Measurements from ENCODE around the gene SLC2A5. TPM values are rescaled to one million over a fixed set of nuclear protein-coding genes. Genes with fewer than 3 reads are reported as not detected.

The SLC2A5 gene
- total RNA-seq, 2 donors from 2014 or later: not detected

DNA sequence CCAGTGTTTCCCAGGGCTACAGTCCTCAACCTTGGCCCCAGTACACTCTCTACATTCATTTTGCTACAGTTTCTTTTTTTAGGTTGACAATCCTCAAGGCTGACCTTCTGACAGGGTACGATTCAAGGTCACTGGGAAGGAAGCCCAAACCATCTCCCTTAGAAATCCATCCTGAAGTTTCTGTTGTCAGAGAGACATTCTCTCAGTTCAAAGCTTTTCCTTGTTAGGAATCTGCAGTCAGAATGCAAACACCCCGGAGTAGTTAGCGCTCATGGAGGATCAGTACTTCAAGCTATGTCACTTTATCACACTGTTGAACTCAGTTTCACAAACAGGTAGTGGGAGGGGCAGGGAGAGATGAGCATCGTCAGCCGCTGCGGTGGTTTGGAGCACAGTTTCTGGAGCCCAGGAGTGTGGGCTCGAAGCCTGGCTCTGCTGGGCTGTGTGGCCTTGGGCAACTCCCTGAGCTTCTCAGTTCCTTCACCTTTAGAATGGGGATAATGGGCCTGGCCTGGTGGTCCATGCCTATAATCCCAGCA is 4.2 kb downstream of the SLC2A5 start:
- Mint-ChIP-seq H3K9me3 (no peaks in the 10 kb centered on the region), H3K4me3 (no peak overlapping the region), H3K27me3 (peaks cover 7 to 17% of the 10 kb centered on the region in 2 donors), H3K36me3 (no peaks in the 10 kb centered on the region), H3K4me1 (ENCODE audit: low read depth in 2 of 2) (peaks cover 3 to 5% of the 10 kb centered on the region in 2 donors), H3K27ac (no peak overlapping the region)
- no peak for ATAC-seq
- DNase-seq (ENCODE audit: low spot score): no peak

DNA sequence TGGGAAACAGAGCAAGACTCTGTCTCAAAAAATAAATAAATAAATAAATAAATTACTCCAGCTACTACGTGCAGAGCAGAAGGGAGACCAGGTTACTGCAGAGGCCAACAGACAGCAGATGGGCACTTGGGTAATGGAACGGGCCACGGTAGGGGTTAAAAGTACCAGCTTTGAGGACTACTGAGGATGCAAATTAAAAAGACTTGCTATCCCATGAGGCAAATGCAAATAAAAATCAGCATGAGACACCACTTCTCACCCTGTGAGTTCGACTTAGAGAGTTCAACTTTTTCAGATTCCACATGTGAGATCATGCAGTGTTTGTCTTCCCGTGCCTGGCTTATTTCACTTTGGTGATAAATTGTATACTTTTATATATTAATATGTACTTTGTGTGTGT is 6.6 kb downstream of the SLC2A5 start:
- H3K4me1 Mint-ChIP-seq (ENCODE audit: low read depth in 2 of 2): peaks cover 0 to 3% of the 10 kb centered on the region in 2 donors
- no peak for ATAC-seq

DNA sequence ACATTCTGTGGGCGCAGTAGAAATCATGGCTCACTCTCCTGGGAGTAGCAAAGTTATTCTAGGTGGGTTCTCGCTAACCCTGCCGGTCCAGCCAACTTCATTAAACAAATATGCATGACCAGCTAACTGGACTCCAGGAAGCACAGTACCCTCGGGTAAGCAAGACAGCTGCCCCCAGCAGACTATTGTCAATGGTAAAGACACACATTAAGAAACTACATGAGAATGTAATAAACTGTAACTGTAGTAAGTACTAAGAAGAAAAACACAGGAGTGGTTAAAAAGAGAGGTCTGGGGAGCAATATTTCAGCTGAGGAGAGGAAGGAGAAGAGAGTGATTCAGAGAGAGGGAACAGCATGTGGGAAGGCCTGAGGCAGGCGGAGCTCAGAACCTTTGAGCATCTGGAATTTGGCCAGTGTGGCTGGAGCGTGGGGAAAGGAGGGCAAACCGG is 7.4 kb downstream of the SLC2A5 start:
- H3K36me3 Mint-ChIP-seq: no peaks in the 10 kb centered on the region
- ATAC-seq (no peak), DNase-seq (ENCODE audit: low spot score) (no peak)
- no peaks in the 10 kb centered on the region for H3K9me3 Mint-ChIP-seq
- no peak overlapping the region for H3K27ac Mint-ChIP-seq
- peaks cover 7 to 8% of the 10 kb centered on the region in 2 donors for H3K27me3 Mint-ChIP-seq
- no peak overlapping the region for H3K4me3 Mint-ChIP-seq
- peaks cover 0 to under 1% of the 10 kb centered on the region in 2 donors for H3K4me1 Mint-ChIP-seq (ENCODE audit: low read depth in 2 of 2)

More for the DNA sequence above, 6.6 kb downstream of the SLC2A5 start:
- Mint-ChIP-seq H3K36me3 (no peaks in the 10 kb centered on the region), H3K4me3 (no peak overlapping the region), H3K27ac (no peak overlapping the region), H3K9me3 (no peaks in the 10 kb centered on the region), H3K27me3 (peaks cover 7 to 8% of the 10 kb centered on the region in 2 donors)
- DNase-seq (ENCODE audit: low spot score): no peak

DNA sequence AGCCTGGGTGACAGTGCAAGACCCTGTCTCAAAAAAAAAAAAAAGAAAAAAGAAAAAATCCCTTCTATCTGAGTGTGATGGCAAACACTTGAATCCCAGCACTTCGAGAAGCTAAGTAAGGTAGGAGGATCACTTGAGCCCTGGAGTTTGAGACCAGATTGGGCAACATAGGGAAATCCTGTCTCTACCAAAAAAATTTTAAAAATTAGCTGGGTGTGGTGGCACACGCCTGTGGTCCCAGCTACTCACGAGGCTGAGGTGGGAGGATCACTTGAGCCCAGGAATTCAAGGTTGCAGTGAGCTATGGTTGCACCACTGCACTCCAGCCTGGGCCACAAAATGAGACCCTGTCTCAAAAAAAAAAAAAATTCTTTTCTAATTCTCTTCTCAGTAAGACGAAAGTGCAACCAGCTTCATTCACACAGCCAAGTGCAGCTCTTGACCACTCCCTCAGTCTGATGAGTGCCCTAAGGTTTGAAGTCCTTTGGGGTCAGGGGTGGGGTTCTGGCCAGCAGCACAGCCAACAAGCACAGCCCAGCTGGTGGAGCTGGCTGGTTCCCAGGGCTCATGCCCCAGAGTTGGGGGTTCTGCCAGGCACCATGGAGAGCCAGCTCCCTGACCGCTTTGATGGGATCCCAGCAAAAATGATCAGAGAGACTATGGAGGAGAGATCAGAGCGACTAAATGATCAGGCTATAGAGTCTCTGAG is 8.0 kb downstream of the SLC2A5 start:
- no peaks in the 10 kb centered on the region for H3K4me1 Mint-ChIP-seq (ENCODE audit: low read depth in 2 of 2)
- no peak overlapping the region for H3K27ac Mint-ChIP-seq
- no peaks in the 10 kb centered on the region for H3K9me3 Mint-ChIP-seq
- H3K36me3 Mint-ChIP-seq: no peaks in the 10 kb centered on the region
- no peak overlapping the region for H3K4me3 Mint-ChIP-seq
- DNase-seq (ENCODE audit: low spot score) (no peak), ATAC-seq (peak in 1 of 2 donors; percentile 12)
- H3K27me3 Mint-ChIP-seq: peaks cover 7 to 8% of the 10 kb centered on the region in 2 donors

- Mint-ChIP-seq H3K4me1 (ENCODE audit: low read depth in 2 of 2) (no peaks in the 10 kb centered on the region), H3K9me3 (no peaks in the 10 kb centered on the region), H3K4me3 (no peak overlapping the region), H3K36me3 (no peaks in the 10 kb centered on the region), H3K27me3 (peaks cover 6 to 8% of the 10 kb centered on the region in 2 donors), H3K27ac (no peak overlapping the region)
- DNase-seq (ENCODE audit: low spot score) (no peak), ATAC-seq (no peak)
Measured at GRCh38 chr1:9059891-9060744, 9.3 kb downstream of the SLC2A5 start.

- no peak for DNase-seq (ENCODE audit: low spot score)
- H3K36me3 Mint-ChIP-seq: no peaks in the 10 kb centered on the region
- no peak overlapping the region for H3K4me3 Mint-ChIP-seq
- no peaks in the 10 kb centered on the region for H3K9me3 Mint-ChIP-seq
- H3K4me1 Mint-ChIP-seq (ENCODE audit: low read depth in 2 of 2): no peaks in the 10 kb centered on the region
- H3K27ac Mint-ChIP-seq: no peak overlapping the region
- no peak for ATAC-seq
- peaks cover 4 to 8% of the 10 kb centered on the region in 2 donors for H3K27me3 Mint-ChIP-seq
Measured at GRCh38 chr1:9058465-9058864, 11.0 kb downstream of the SLC2A5 start.

GRCh38 chr1:9057851-9058250 is 11.6 kb downstream of the SLC2A5 start:
- Mint-ChIP-seq H3K36me3 (no peaks in the 10 kb centered on the region), H3K9me3 (no peaks in the 10 kb centered on the region)

DNA sequence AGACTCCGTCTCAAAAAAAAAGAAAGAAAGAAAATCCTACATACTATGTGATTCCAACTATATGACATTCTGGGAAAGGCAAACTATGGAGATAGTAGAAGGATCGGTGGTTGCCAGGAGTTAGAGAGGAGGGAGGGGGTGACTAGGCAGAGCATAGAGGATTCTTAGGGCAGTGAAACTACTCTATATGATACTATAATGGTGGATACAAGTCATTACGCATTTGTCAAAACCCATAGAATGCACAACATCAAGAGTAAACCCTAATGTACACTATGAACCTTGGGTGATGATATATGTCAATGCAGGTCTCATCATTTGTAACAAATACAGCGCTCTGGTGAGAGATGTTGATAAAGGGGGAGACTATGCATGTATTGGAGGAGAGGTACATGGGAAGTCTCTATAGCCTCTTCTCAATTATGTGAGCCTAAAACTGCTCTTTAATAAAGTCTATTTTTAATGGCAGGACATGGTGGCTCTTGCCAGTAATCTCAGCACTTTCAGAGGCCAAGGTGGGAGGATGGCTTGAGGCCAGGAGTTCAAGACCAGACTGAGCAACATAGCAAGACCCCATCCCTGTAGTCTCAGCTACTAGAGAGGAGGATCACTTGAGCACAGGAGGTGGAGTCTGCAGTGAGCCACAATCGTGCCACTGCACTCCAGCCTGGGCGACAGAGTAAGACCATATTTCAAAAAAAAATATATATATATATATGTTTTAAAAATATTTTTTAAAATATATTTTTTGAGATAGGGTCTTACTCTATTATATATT is 17.0 kb downstream of the SLC2A5 start:
- H3K4me1 Mint-ChIP-seq (ENCODE audit: low read depth in 2 of 2): no peaks in the 10 kb centered on the region
- H3K36me3 Mint-ChIP-seq: no peaks in the 10 kb centered on the region
- no peaks in the 10 kb centered on the region for H3K9me3 Mint-ChIP-seq
- no peak for DNase-seq (ENCODE audit: low spot score)
- peaks cover 0 to 13% of the 10 kb centered on the region in 2 donors for H3K27me3 Mint-ChIP-seq
- no peak for ATAC-seq
- no peak overlapping the region for H3K4me3 Mint-ChIP-seq
- H3K27ac Mint-ChIP-seq: no peak overlapping the region

More at GRCh38 chr1:9057851-9058250, 11.6 kb downstream of the SLC2A5 start:
- H3K27ac Mint-ChIP-seq: no peak overlapping the region
- no peaks in the 10 kb centered on the region for H3K4me1 Mint-ChIP-seq (ENCODE audit: low read depth in 2 of 2)
- ATAC-seq: peak; percentile 46 to 51
- H3K4me3 Mint-ChIP-seq: no peak overlapping the region
- peaks cover 4 to 8% of the 10 kb centered on the region in 2 donors for H3K27me3 Mint-ChIP-seq
- no peak for DNase-seq (ENCODE audit: low spot score)

- Mint-ChIP-seq H3K4me1 (ENCODE audit: low read depth in 2 of 2) (no peaks in the 10 kb centered on the region), H3K27ac (no peak overlapping the region), H3K36me3 (no peaks in the 10 kb centered on the region), H3K9me3 (no peaks in the 10 kb centered on the region), H3K4me3 (no peak overlapping the region), H3K27me3 (peaks cover 0 to 13% of the 10 kb centered on the region in 2 donors)
- DNase-seq (ENCODE audit: low spot score) (no peak), ATAC-seq (no peak)
Measured at GRCh38 chr1:9051379-9051778, 18.1 kb downstream of the SLC2A5 start.

DNA sequence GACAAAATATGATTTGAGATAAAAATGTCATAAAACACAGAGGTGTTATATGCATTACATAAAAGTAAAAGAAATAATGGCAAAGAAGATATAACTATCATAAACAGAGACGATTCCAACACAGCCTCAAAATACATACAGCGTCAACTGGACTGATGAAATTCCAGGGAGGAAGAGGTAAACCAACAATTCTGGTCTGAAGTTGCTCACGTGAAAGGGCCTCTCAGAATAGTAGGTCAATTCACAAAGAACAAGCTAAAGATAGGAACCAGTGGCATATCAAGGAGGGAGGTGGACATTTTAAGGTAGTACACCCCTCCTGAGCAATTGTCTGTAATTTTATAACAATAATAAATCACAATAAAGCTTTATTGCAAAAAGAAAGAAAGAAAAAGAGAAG is 18.6 kb downstream of the SLC2A5 start:
- Mint-ChIP-seq H3K27me3 (peaks cover 0 to 13% of the 10 kb centered on the region in 2 donors), H3K36me3 (no peaks in the 10 kb centered on the region), H3K4me1 (ENCODE audit: low read depth in 2 of 2) (no peaks in the 10 kb centered on the region), H3K9me3 (no peaks in the 10 kb centered on the region), H3K27ac (no peak overlapping the region), H3K4me3 (no peak overlapping the region)
- ATAC-seq: no peak
- no peak for DNase-seq (ENCODE audit: low spot score)

DNA sequence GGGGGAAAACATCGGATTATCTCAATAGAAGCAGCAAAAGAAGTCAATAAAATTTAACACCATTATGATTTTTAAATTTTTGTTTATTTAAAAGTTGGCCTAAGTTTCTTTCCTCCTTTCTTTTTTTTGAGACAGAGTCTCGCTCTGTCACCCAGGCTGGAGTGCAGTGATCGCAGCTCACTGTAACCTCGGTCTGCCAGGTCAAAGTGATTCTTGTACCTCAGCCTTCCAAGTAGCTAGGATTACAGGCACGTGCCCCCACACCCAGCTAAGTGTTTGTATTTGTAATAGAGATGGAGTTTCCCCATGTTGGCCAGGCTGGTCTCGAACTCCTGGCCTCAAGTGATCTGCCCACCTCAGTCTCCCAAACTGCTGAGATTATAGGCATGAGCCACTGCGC is 20.9 kb downstream of the SLC2A5 start:
- Mint-ChIP-seq H3K36me3 (no peaks in the 10 kb centered on the region), H3K27ac (no peak overlapping the region), H3K4me3 (no peak overlapping the region), H3K9me3 (no peaks in the 10 kb centered on the region), H3K27me3 (peaks cover 0 to 13% of the 10 kb centered on the region in 2 donors), H3K4me1 (ENCODE audit: low read depth in 2 of 2) (no peaks in the 10 kb centered on the region)
- no peak for ATAC-seq
- no peak for DNase-seq (ENCODE audit: low spot score)

DNA sequence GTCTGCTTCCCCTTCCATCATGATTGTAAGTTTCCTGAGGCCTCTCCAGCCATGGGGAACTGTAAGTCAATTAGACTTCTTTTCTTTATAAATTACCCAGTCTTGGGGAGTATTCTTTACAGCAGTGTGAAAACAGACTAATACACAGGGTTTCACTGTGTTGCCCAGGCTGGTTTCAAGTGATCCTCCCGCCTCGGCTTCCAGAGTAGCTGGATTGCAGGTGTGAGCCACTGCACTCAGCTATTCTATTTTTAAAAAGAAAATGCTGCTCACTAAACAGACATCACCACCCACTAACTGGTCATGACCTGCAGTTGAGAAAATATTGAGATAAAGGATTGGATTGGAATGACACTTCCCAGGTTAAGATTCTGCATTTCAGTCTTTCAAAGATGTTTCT is 22.4 kb downstream of the SLC2A5 start:
- Mint-ChIP-seq H3K9me3 (no peaks in the 10 kb centered on the region), H3K27me3 (peaks cover 0 to 13% of the 10 kb centered on the region in 2 donors), H3K4me3 (no peak overlapping the region), H3K4me1 (ENCODE audit: low read depth in 2 of 2) (no peaks in the 10 kb centered on the region), H3K36me3 (no peaks in the 10 kb centered on the region), H3K27ac (no peak overlapping the region)
- DNase-seq (ENCODE audit: low spot score) (no peak), ATAC-seq (no peak)

DNA sequence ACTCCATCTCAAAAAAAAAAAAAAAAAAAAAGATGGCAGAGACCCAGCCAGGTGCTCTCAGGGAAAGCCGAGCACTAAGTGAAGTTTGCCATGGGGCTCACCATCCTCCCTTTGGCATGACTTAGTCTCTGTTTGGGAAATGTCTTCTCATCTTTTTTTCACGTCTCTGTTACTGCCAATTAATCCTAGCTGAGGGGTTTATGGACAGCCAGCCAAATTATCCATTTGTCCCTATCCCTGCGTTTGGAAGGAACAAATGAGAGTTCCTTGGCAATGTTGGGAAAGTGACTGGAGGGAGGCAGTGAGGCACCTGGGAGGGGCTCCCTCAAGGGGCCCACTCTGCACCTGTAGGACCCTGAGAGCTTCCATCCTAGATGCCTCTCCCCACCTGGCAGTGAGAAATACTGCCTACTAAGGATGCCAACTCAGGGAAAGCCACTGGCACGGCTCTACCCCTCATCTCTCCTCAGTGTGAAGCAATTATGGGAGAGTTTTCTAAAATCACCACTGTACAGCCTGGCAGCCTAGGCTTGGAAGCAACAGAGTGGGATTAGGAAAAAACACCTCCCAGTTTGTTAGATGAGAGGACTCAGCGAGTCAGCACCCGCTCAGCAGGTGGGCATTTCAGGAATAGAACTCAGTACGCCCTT is 23.4 kb downstream of the SLC2A5 start:
- Mint-ChIP-seq H3K4me1 (ENCODE audit: low read depth in 2 of 2) (no peaks in the 10 kb centered on the region), H3K4me3 (no peak overlapping the region), H3K27ac (no peak overlapping the region), H3K9me3 (no peaks in the 10 kb centered on the region), H3K36me3 (no peaks in the 10 kb centered on the region), H3K27me3 (peaks cover 0 to 9% of the 10 kb centered on the region in 2 donors)
- DNase-seq (ENCODE audit: low spot score): no peak
- no peak for ATAC-seq

Measured in natural killer cell treated with Interleukin-12 subunit alpha and Interleukin-12 subunit beta and Interleukin-15 and Interleukin-18, amount 100 ng/mL, for 72 hours (primary cell).